GM12878 (cell line): ENCODE measurements around the gene ABCB9. TPM values are rescaled to one million over a fixed set of nuclear protein-coding genes. Genes with fewer than 3 reads are reported as not detected.

Experiments
- ASH2L ChIP-seq: fragments of 300-600, 200-600 bp; sonication (generic); IDR thresholded peaks from 2 replicates; pipeline ENCODE4 v1.6.1; 2017; ENCODE audit warnings: low read depth, mild to moderate bottlenecking, borderline replicate concordance
- BCL11A ChIP-seq: IDR thresholded peaks from 2 replicates; pipeline ENCODE4 v1.6.1; 2011; ENCODE audit warnings: low read depth, low read length
- BRCA1 ChIP-seq: IDR thresholded peaks from 2 replicates; pipeline ENCODE4 v1.6.1; 2011; ENCODE audit warnings: low read depth, low read length, improper control_type of control experiment
- CBX3 ChIP-seq: fragments of 200-600 bp; sonication (generic); IDR thresholded peaks from 2 replicates; pipeline ENCODE4 v1.6.1; 2016; ENCODE audit warnings: low read depth, borderline replicate concordance
- FOXK2 ChIP-seq: fragments of 450-650 bp; IDR thresholded peaks from 2 replicates; pipeline ENCODE4 v1.6.1; 2017; ENCODE audit warnings: mild to moderate bottlenecking, moderate library complexity
- FOXM1 ChIP-seq: IDR thresholded peaks from 2 replicates; pipeline ENCODE4 v1.6.1; 2012; ENCODE audit warnings: low read depth, mild to moderate bottlenecking, inconsistent platforms, low read length, moderate library complexity
- HCFC1 ChIP-seq: fragments of 150-350 bp; IDR thresholded peaks from 2 replicates; pipeline ENCODE4 v1.6.1; 2014; ENCODE audit warnings: low read length
- MYB ChIP-seq: fragments of 150-350 bp; IDR thresholded peaks from 2 replicates; pipeline ENCODE4 v1.6.1; 2014; ENCODE audit warnings: mild to moderate bottlenecking, low read depth, low read length, borderline replicate concordance
- NR2C1 ChIP-seq: fragments of 450-650 bp; IDR thresholded peaks from 2 replicates; pipeline ENCODE4 v1.6.1; 2017; ENCODE audit warnings: antibody characterized with exemption, mild to moderate bottlenecking, moderate library complexity
- RAD21 ChIP-seq: IDR thresholded peaks from 2 replicates; pipeline ENCODE4 v1.6.1; 2011; ENCODE audit warnings: mild to moderate bottlenecking, low read depth, low read length, moderate library complexity; ENCODE audit not compliant: insufficient read depth
- RCOR1 ChIP-seq: conservative IDR thresholded peaks from 2 replicates; pipeline ENCODE4 v1.6.1; 2012; ENCODE audit warnings: low read depth, low read length, improper control_type of control experiment
- SIX5 ChIP-seq: IDR thresholded peaks from 2 replicates; pipeline ENCODE4 v1.6.1; 2011; ENCODE audit warnings: mild to moderate bottlenecking, low read depth, low read length, moderate library complexity; ENCODE audit not compliant: severe bottlenecking
- SMAD1 ChIP-seq: fragments of 450-650 bp; IDR thresholded peaks from 2 replicates; pipeline ENCODE4 v1.6.1; 2018; ENCODE audit warnings: mild to moderate bottlenecking, low read depth; ENCODE audit not compliant: partially characterized antibody
- SMAD5 ChIP-seq: IDR thresholded peaks from 2 replicates; pipeline ENCODE4 v1.6.1; 2016; ENCODE audit warnings: antibody characterized with exemption, low read depth
- SMC3 ChIP-seq: IDR thresholded peaks from 2 replicates; pipeline ENCODE4 v1.6.1; 2011; ENCODE audit warnings: low read length, improper control_type of control experiment, borderline replicate concordance
- SUPT20H ChIP-seq: IDR thresholded peaks from 2 replicates; pipeline ENCODE4 v1.6.1; 2011; ENCODE audit warnings: low read depth, mild to moderate bottlenecking, low read length, moderate library complexity, borderline replicate concordance; ENCODE audit not compliant: control insufficient read depth
- ZBED1 ChIP-seq: IDR thresholded peaks from 2 replicates; pipeline ENCODE4 v1.6.1; 2016; ENCODE audit warnings: borderline replicate concordance
- ZNF24 ChIP-seq: fragments of 450-650 bp; IDR thresholded peaks from 2 replicates; pipeline ENCODE4 v1.6.1; 2017; ENCODE audit warnings: antibody characterized with exemption, mild to moderate bottlenecking
- ZNF274 ChIP-seq: IDR thresholded peaks from one replicate; pipeline ENCODE4 v1.8.0; 2011; ENCODE audit not compliant: insufficient read length, insufficient read depth
- polyA plus RNA-seq, 11 experiments: library from polyadenylated mRNA; depleted of rRNA in 4 of 11; unstranded in 6 of 11; stranded (reverse) in 5 of 11; fragments of >200 nt; fragmentation: Nextera tagmentation in 4 of 11; fragmentation: Illumina TruSeq in 1 of 11; extraction: Ambion mirVana in 4 of 11; extraction: Trizol in 1 of 11; gene quantifications; 1 replicate in 1 of 11; 2 replicates in 10 of 11; pipeline versions ENCODE4 v1.2.1 to v1.2.3, GENCODE V29; 2011 to 2016; ENCODE audit warnings: inconsistent platforms in 2 of 11, missing spikeins in 2 of 11, low read depth in 1 of 11
- total RNA-seq, 4 experiments: library from RNA; depleted of rRNA in 3 of 4; stranded (reverse); fragments of >200 nt in 3 of 4; fragmentation: Illumina TruSeq in 1 of 4; extraction: Trizol in 1 of 4; gene quantifications; 2 replicates each; pipeline versions ENCODE4 v1.2.1 to v1.2.3, GENCODE V29; 2013 to 2021
- TF ChIP-seq, protein P1 (sequence below): fragments of 150-350 bp; IDR thresholded peaks from 2 replicates; pipeline ENCODE4 v1.6.1; 2014; ENCODE audit warnings: mild to moderate bottlenecking, low read depth, low read length
- TF ChIP-seq, protein P2 (sequence below), 3 experiments: IDR thresholded peaks in 2 of 3; conservative IDR thresholded peaks in 1 of 3; 2 replicates each; pipeline ENCODE4 v1.5.1; 2011; ENCODE audit warnings: low read depth in 3 of 3, low read length in 3 of 3, mild to moderate bottlenecking in 3 of 3, control low read depth in 2 of 3, moderate library complexity in 2 of 3, inconsistent platforms in 1 of 3, mixed read lengths in 1 of 3; ENCODE audit not compliant: control insufficient read depth in 2 of 3, insufficient read depth in 1 of 3; ENCODE audit errors: extremely low read depth in 1 of 3
- TF ChIP-seq, protein P3 (sequence below): IDR thresholded peaks from 2 replicates; pipeline ENCODE4 v1.6.1; 2011; ENCODE audit warnings: borderline replicate concordance, low read depth, mild to moderate bottlenecking, moderate library complexity, mixed read lengths, low read length; ENCODE audit not compliant: insufficient read depth; ENCODE audit errors: extremely low read length
- TF ChIP-seq, protein P4 (sequence below): IDR thresholded peaks from 2 replicates; pipeline ENCODE4 v1.6.1; 2011; ENCODE audit warnings: mild to moderate bottlenecking, low read depth, low read length, moderate library complexity; ENCODE audit not compliant: insufficient replicate concordance
- TF ChIP-seq, protein P5 (sequence below): IDR thresholded peaks from 2 replicates; pipeline ENCODE4 v1.6.1; 2012; ENCODE audit warnings: low read depth, low read length, improper control_type of control experiment

Gene ABCB9
- total and polyA plus RNA-seq, 10 of the 15 experiments (the other 5 are each of a cell fraction or from before 2014, with no cell fraction given): 0.37 to 4.9 (median 3.1) TPM

DNA sequence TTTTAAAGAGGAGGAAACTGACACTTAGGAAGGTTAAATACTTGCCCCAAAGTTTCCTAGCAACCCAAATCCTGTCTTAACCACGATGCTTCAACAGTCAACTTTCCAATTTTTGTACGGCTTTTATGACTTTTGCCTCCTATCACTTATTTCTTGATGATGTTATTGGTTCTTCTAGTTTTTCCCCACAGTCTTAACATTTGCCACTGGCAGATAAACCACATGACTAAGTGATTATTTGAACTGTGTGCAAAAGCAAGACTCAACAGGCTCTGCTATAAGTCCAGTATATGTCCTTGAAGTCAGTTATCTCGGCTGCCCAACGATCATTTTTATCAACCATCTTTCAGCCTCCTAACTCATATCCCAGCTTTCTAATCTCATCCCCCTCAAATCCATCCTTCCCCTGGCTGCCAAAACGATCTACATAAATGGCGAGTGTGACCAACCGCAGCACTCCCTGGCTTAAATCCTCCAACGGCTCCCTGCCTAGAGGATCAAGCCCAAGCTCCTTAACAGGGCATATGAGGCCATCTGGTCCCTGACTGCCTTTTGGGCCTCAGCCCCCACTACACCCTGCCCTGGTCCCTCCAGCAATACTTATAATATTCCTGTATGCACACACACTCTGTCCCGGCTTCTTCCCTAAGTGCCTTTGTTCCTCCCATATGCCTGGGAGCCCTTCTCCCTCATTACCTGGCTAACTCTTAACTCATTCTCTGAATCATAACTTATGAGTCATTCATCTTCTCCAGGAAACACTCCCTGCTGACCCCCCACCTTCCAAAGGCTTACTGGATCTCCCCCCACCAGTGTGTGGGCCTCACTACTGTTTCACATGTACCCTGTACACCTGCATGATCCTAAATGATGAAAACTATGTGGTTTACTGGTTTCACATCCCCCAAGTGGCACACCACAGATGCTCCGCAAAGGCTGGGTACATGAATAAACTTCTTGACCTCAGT lies 79.1 kb downstream of the ABCB9 start (continued):
- TF ChIP-seq MYB (no peak), FOXM1 (peak; percentile 90; the same call in 1 of the 2 replicates), RCOR1 (no peak), CBX3 (no peak), SIX5 (no peak), BRCA1 (no peak), ZNF274 (no peak), SMC3 (no peak), SMAD1 (no peak), FOXK2 (no peak), RAD21 (no peak), NR2C1 (0 out of 2 replicates have a peak, but pooled peaks have one; percentile 25), ZNF24 (no peak), ZBED1 (peak; percentile 87; the same call in 1 of the 2 replicates), SUPT20H (no peak), ASH2L (no peak), BCL11A (peak; percentile 79), SMAD5 (no peak), HCFC1 (no peak)
- TF ChIP-seq, protein P1, sequence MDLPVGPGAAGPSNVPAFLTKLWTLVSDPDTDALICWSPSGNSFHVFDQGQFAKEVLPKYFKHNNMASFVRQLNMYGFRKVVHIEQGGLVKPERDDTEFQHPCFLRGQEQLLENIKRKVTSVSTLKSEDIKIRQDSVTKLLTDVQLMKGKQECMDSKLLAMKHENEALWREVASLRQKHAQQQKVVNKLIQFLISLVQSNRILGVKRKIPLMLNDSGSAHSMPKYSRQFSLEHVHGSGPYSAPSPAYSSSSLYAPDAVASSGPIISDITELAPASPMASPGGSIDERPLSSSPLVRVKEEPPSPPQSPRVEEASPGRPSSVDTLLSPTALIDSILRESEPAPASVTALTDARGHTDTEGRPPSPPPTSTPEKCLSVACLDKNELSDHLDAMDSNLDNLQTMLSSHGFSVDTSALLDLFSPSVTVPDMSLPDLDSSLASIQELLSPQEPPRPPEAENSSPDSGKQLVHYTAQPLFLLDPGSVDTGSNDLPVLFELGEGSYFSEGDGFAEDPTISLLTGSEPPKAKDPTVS: no peak
- TF ChIP-seq, protein P2, sequence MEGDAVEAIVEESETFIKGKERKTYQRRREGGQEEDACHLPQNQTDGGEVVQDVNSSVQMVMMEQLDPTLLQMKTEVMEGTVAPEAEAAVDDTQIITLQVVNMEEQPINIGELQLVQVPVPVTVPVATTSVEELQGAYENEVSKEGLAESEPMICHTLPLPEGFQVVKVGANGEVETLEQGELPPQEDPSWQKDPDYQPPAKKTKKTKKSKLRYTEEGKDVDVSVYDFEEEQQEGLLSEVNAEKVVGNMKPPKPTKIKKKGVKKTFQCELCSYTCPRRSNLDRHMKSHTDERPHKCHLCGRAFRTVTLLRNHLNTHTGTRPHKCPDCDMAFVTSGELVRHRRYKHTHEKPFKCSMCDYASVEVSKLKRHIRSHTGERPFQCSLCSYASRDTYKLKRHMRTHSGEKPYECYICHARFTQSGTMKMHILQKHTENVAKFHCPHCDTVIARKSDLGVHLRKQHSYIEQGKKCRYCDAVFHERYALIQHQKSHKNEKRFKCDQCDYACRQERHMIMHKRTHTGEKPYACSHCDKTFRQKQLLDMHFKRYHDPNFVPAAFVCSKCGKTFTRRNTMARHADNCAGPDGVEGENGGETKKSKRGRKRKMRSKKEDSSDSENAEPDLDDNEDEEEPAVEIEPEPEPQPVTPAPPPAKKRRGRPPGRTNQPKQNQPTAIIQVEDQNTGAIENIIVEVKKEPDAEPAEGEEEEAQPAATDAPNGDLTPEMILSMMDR (IDR thresholded peaks at IDR 0.05 in 2 of 3, conservative IDR thresholded peaks at IDR 0.05 in 1 of 3; ENCODE audit: control insufficient read depth in 2 of 3, extremely low read depth in 1 of 3, insufficient read depth in 1 of 3, low read depth in 3 of 3, low read length in 3 of 3): no peak
- TF ChIP-seq, protein P3, sequence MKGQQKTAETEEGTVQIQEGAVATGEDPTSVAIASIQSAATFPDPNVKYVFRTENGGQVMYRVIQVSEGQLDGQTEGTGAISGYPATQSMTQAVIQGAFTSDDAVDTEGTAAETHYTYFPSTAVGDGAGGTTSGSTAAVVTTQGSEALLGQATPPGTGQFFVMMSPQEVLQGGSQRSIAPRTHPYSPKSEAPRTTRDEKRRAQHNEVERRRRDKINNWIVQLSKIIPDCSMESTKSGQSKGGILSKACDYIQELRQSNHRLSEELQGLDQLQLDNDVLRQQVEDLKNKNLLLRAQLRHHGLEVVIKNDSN: no peak
- TF ChIP-seq, protein P4, sequence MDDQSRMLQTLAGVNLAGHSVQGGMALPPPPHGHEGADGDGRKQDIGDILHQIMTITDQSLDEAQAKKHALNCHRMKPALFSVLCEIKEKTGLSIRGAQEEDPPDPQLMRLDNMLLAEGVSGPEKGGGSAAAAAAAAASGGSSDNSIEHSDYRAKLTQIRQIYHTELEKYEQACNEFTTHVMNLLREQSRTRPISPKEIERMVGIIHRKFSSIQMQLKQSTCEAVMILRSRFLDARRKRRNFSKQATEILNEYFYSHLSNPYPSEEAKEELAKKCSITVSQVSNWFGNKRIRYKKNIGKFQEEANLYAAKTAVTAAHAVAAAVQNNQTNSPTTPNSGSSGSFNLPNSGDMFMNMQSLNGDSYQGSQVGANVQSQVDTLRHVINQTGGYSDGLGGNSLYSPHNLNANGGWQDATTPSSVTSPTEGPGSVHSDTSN: no peak
- TF ChIP-seq, protein P5, sequence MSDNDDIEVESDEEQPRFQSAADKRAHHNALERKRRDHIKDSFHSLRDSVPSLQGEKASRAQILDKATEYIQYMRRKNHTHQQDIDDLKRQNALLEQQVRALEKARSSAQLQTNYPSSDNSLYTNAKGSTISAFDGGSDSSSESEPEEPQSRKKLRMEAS: no peak
